Mammary epithelial cell (primary cell): ENCODE measurements around the gene ADAMTS1.

Experiments used
- CTCF ChIP-seq, 2 donors: IDR thresholded peaks in 1 of 2; conservative IDR thresholded peaks in 1 of 2; 2 replicates each; pipeline ENCODE4 v1.5.1; 2011 to 2012; ENCODE audit warnings: inconsistent platforms in 2 of 2, low read length in 2 of 2, mild to moderate bottlenecking in 2 of 2, control low read depth in 1 of 2, low read depth in 1 of 2; ENCODE audit not compliant: insufficient read depth in 1 of 2; ENCODE audit errors: extremely low read depth in 1 of 2
- EZH2 ChIP-seq: IDR thresholded peaks from 2 replicates; pipeline ENCODE4 v1.6.1; 2012; ENCODE audit warnings: low read length, inconsistent platforms, borderline replicate concordance

- TF ChIP-seq CTCF (conservative IDR thresholded peaks at IDR 0.05 in 1 of 2, IDR thresholded peaks at IDR 0.05 in 1 of 2; ENCODE audit: extremely low read depth in 1 of 2, insufficient read depth in 1 of 2, low read depth in 1 of 2, low read length in 2 of 2) (no peak), EZH2 (no peak)
These were observed 9.4 kb downstream of the ADAMTS1 start for GRCh38 chr21:26835714-26836265.
